A673 (cell line): Measurements from ENCODE around the gene TEX2. TPM values are rescaled to one million over a fixed set of nuclear protein-coding genes. Genes with fewer than 3 reads are reported as not detected.

ENCODE experiments used
- BruUV-seq: library from RNA; stranded (reverse); fragments of 400-500 nt; replicated peaks from 2 replicates; lab custom pipeline; 2021; lab: Mats Ljungman, UMichigan
- CTCF ChIA-PET: fragments of 300-600 bp; sonication (Branson Sonifier 250); formaldehyde crosslinking; loops from one replicate; lab custom pipeline; 2022; ENCODE audit warnings: antibody characterized with exemption; lab: Charles Lee
- POLR2A ChIA-PET: fragments of 300-600 bp; sonication (Branson Sonifier 250); formaldehyde crosslinking; loops from one replicate; lab custom pipeline; 2022; ENCODE audit warnings: antibody characterized with exemption; ENCODE audit not compliant: low non-redundant PET; lab: Charles Lee
- DNase-seq: peaks from one replicate; pipeline ENCODE4 v3.0.0-alpha.2; 2015; ENCODE audit warnings: low spot score
- H3K27ac ChIP-seq: fragments of 200-600 bp; sonication (generic); 2 replicates; pipeline ENCODE4 v1.5.1; 2016; ENCODE audit warnings: mixed run types, low read depth, mild to moderate bottlenecking, mixed read lengths, antibody characterized with exemption, low read length; ENCODE audit not compliant: poor library complexity, severe bottlenecking
- H3K27me3 ChIP-seq: fragments of 200-600 bp; sonication (generic); replicated peaks from 2 replicates; pipeline ENCODE4 v1.6.1; 2017; ENCODE audit warnings: mixed run types, low read depth, mild to moderate bottlenecking, mixed read lengths, antibody characterized with exemption, low read length; ENCODE audit not compliant: insufficient read depth, poor library complexity
- H3K36me3 ChIP-seq: fragments of 200-600 bp; sonication (generic); 2 replicates; pipeline ENCODE4 v1.6.1; 2016; ENCODE audit warnings: mixed run types, mild to moderate bottlenecking, mixed read lengths, antibody characterized with exemption, low read length; ENCODE audit not compliant: insufficient read depth, poor library complexity, severe bottlenecking
- H3K4me1 ChIP-seq: fragments of 200-600 bp; sonication (generic); 2 replicates; pipeline ENCODE4 v1.6.1; 2017; ENCODE audit warnings: mixed run types, mild to moderate bottlenecking, mixed read lengths, antibody characterized with exemption, low read length; ENCODE audit not compliant: insufficient read depth, poor library complexity, severe bottlenecking
- H3K4me3 ChIP-seq: fragments of 200-600 bp; sonication (generic); 2 replicates; pipeline ENCODE4 v1.5.1; 2016; ENCODE audit warnings: low read depth, mixed run types, mild to moderate bottlenecking, mixed read lengths, low read length; ENCODE audit not compliant: poor library complexity, severe bottlenecking
- H3K9me3 ChIP-seq: fragments of 200-600 bp; sonication (generic); 2 replicates; pipeline ENCODE4 v1.6.1; 2016; ENCODE audit warnings: mixed run types, low read depth, mild to moderate bottlenecking, mixed read lengths, antibody characterized with exemption, low read length; ENCODE audit not compliant: poor library complexity, severe bottlenecking
- EZH2 ChIP-seq: fragments of 200-600 bp; sonication (generic); IDR thresholded peaks from 2 replicates; pipeline ENCODE4 v1.6.1; 2017; ENCODE audit warnings: borderline replicate concordance, low read depth, mild to moderate bottlenecking, mixed read lengths, antibody characterized with exemption, low read length; ENCODE audit not compliant: poor library complexity, severe bottlenecking
- intact Hi-C: fragments of 100-400 bp; cut with micrococcal nuclease; formaldehyde crosslinking; loops from one replicate; pipeline ENCODE4 v1.10.0; 2022; ENCODE audit not compliant: unreplicated experiment
- total RNA-seq: library from RNA; stranded (reverse); gene quantifications from 2 replicates; pipeline ENCODE4 v1.2.3, GENCODE V29; 2021
- TF ChIP-seq, protein P1 (sequence below): fragments of 300-800, 200-600 bp; sonication (generic); conservative IDR thresholded peaks from 2 replicates; pipeline ENCODE4 v1.5.1; 2017; ENCODE audit warnings: low read depth, mild to moderate bottlenecking, antibody characterized with exemption, low read length, moderate library complexity, mixed read lengths

TEX2 gene
- total RNA-seq, 1 experiment from 2014 or later = 16.1 TPM

GRCh38 chr17:64291268-64291851 lies 28.3 kb upstream of the TEX2 start:
- Histone ChIP-seq H3K4me3 (no peak overlapping the region), H3K36me3 (no peaks in the 10 kb centered on the region), H3K27me3 (no peaks in the 10 kb centered on the region), H3K9me3 (peaks cover 12% of the 10 kb centered on the region), H3K27ac (no peak overlapping the region), H3K4me1 (no peaks in the 10 kb centered on the region)
- no TSS peak for BruUV-seq
- TF ChIP-seq EZH2 = no peak
- TF ChIP-seq, protein P1, sequence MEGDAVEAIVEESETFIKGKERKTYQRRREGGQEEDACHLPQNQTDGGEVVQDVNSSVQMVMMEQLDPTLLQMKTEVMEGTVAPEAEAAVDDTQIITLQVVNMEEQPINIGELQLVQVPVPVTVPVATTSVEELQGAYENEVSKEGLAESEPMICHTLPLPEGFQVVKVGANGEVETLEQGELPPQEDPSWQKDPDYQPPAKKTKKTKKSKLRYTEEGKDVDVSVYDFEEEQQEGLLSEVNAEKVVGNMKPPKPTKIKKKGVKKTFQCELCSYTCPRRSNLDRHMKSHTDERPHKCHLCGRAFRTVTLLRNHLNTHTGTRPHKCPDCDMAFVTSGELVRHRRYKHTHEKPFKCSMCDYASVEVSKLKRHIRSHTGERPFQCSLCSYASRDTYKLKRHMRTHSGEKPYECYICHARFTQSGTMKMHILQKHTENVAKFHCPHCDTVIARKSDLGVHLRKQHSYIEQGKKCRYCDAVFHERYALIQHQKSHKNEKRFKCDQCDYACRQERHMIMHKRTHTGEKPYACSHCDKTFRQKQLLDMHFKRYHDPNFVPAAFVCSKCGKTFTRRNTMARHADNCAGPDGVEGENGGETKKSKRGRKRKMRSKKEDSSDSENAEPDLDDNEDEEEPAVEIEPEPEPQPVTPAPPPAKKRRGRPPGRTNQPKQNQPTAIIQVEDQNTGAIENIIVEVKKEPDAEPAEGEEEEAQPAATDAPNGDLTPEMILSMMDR = peak; percentile 53
- DNase-seq = peak; percentile 42
- POLR2A ChIA-PET = interaction anchor here (0.6 kb wide), 1 partner anchor 42 kb away, joined by 3 read pairs; no protein-coding TSS in a partner anchor
- intact Hi-C loops = no loop called here
- CTCF ChIA-PET = no interaction called here

DNA sequence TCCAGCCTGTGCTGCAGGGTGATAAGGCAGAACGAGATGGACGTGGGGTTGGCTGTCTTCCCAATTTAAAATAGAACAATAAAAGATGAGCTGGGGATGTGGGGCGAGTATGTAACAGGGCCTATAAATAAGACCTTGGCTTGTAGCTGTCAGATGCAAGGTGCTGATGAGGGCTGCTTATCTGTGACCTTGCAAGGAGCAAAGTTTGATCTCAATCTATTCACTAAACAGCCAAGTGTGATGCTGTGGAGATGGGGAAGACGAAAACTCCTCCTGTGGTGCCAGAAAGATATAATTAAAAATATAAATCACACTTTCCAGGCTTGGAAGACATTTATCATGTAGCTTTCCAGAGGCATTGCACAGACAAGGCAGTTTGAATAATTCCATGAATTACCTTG lies 26.7 kb upstream of the TEX2 start:
- H3K27ac ChIP-seq = no peak overlapping the region
- no peak for DNase-seq
- ChIA-PET POLR2A (no interaction called here), CTCF (interaction anchor here (1.0 kb wide), 1 partner anchor 156 kb away, joined by 4 read pairs; no protein-coding TSS in a partner anchor)
- peaks cover 12% of the 10 kb centered on the region for H3K9me3 ChIP-seq
- H3K4me1 ChIP-seq = no peaks in the 10 kb centered on the region
- H3K27me3 ChIP-seq = no peaks in the 10 kb centered on the region
- no TSS peak for BruUV-seq
- H3K36me3 ChIP-seq = no peaks in the 10 kb centered on the region
- intact Hi-C loops = loop anchor here (10.0 kb wide), 1 partner anchor 375 kb away; the partner anchor contains the start of genes CSHL1 and GH1
- TF ChIP-seq, protein P1 = no peak
- TF ChIP-seq EZH2 = no peak
- H3K4me3 ChIP-seq = no peak overlapping the region

DNA sequence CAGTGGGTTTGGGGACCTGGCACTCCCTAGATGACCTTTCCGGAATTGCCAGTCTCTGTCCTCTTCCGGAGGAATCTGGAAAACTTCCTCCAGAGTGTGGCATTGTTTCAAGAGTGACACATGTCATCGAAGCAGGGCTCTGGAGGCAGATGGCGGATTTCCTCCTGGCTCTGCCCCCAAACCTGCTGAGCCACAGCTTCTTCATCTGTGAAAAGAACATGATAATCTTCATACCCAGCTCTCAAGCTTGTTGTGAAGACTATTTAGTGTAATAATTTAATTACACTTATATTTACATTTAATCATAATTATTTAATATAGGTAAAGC lies 19.7 kb upstream of the TEX2 start:
- Histone ChIP-seq H3K9me3 (no peaks in the 10 kb centered on the region), H3K27ac (no peak overlapping the region), H3K36me3 (no peaks in the 10 kb centered on the region), H3K4me3 (no peak overlapping the region), H3K4me1 (peaks cover 6% of the 10 kb centered on the region), H3K27me3 (no peaks in the 10 kb centered on the region)
- CTCF ChIA-PET = interaction anchor here (1.3 to 1.4 kb wide), 2 partner anchors 137 to 219 kb away, joined by 4 to 7 read pairs; no protein-coding TSS in a partner anchor
- no TSS peak for BruUV-seq
- TF ChIP-seq EZH2 = no peak
- TF ChIP-seq, protein P1 = no peak
- POLR2A ChIA-PET = no interaction called here
- intact Hi-C loops = loop anchor here (1.0 to 10.0 kb wide), 3 partner anchors 134 to 368 kb away; partner anchors contain the start of genes CSHL1 and GH1
- peak; percentile 17 for DNase-seq
